LNCaP clone FGC (cell line): ENCODE results near the gene SRPK2.
"Not testable (repeated sequence)": the region's sequence is repeated elsewhere in the genome, so short reads cannot be mapped to it uniquely, and the experiment has no call there.

Experiments used
- DNase-seq: peaks from one replicate; pipeline ENCODE4 v3.0.0-alpha.2; 2011; ENCODE audit warnings: low read depth
- H3K4me3 ChIP-seq: 2 replicates; pipeline ENCODE4 v1.5.1; 2011; ENCODE audit warnings: mild to moderate bottlenecking, low read depth, low read length, control low read depth
- CTCF ChIP-seq: IDR thresholded peaks from 2 replicates; pipeline ENCODE4 v1.5.1; 2012; ENCODE audit warnings: mild to moderate bottlenecking; ENCODE audit not compliant: control insufficient read depth, insufficient read depth; ENCODE audit errors: extremely low read depth

The SRPK2 gene

GRCh38 chr7:105244594-105244993, 144.1 kb downstream of the SRPK2 start:
- H3K4me3 ChIP-seq, result no peak overlapping the region
- TF ChIP-seq CTCF, result no peak
- no peak for DNase-seq

GRCh38 chr7:105241198-105241597, 147.5 kb downstream of the SRPK2 start:
- no peak for DNase-seq
- H3K4me3 ChIP-seq, result no peak overlapping the region
- no peak for TF ChIP-seq CTCF

- TF ChIP-seq CTCF, result no peak
- no peak overlapping the region for H3K4me3 ChIP-seq
- DNase-seq, result no peak
Measured at GRCh38 chr7:105238198-105238765, 150.4 kb downstream of the SRPK2 start.

GRCh38 chr7:105234886-105235285, 153.8 kb downstream of the SRPK2 start:
- DNase-seq, result no peak
- TF ChIP-seq CTCF, result no peak
- no peak overlapping the region for H3K4me3 ChIP-seq

GRCh38 chr7:105232829-105233291, 155.9 kb downstream of the SRPK2 start:
- DNase-seq, H3K4me3 ChIP-seq: not testable (repeated sequence)

- H3K4me3 ChIP-seq, result no peak overlapping the region
- no peak for TF ChIP-seq CTCF
- DNase-seq, result no peak
Measured at GRCh38 chr7:105230486-105230885, 158.2 kb downstream of the SRPK2 start.

GRCh38 chr7:105229641-105230040, 159.1 kb downstream of the SRPK2 start:
- no peak for DNase-seq
- TF ChIP-seq CTCF, result no peak
- no peak overlapping the region for H3K4me3 ChIP-seq
